Measurements from ENCODE around the gene MON1B. TPM values are rescaled to one million over a fixed set of nuclear protein-coding genes. Genes with fewer than 3 reads are reported as not detected.

Gene MON1B
- total and polyA plus RNA-seq, 11 donors = 5.6 to 33.0 (median 17.5) TPM

DNA sequence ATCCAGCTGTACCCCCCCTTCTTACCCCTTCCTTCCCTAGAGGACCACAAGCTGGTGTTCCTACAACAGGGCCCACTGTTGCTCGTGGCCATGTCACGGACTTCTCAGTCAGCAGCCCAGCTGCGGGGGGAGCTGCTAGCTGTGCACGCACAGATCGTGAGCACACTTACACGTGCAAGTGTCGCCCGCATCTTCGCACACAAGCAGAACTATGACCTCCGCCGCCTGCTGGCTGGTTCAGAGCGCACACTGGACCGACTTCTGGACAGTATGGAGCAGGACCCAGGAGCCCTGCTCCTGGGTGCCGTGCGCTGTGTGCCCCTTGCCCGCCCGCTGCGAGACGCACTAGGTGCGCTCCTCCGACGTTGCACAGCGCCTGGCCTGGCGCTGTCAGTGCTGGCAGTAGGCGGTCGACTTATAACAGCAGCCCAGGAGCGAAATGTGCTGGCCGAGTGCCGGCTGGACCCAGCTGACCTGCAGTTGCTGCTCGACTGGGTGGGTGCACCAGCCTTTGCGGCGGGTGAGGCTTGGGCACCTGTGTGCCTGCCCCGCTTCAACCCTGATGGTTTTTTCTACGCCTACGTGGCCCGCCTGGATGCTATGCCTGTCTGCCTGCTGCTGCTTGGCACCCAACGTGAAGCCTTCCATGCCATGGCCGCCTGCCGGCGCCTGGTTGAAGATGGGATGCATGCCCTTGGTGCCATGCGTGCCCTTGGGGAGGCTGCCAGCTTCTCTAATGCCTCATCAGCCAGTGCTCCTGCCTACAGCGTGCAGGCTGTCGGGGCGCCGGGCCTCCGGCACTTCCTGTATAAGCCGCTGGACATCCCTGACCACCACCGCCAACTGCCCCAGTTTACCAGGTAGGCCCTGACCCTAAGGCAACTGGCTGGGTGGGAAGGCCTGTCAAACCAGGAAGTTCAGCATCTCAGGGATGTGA lies 3.6 kb downstream of the MON1B start:
- Histone ChIP-seq H3K4me1 (peaks cover 0 to 23% (median 12%) of the 10 kb centered on the region in 12 donors), H3K27ac (no peak overlapping the region), H3K36me3 (peaks cover 0 to 68% (median 57%) of the 10 kb centered on the region in 9 donors), H3K9me3 (no peaks in the 10 kb centered on the region), H3K27me3 (no peaks in the 10 kb centered on the region), H3K4me3 (no peak overlapping the region)
- intact Hi-C loops (cut with DNase I) = loop anchor here in 1 of 10 donors (5.0 kb wide), 1 partner anchor 528 kb away; the partner anchor contains the start of gene NUDT7
- TF ChIP-seq, protein P1, sequence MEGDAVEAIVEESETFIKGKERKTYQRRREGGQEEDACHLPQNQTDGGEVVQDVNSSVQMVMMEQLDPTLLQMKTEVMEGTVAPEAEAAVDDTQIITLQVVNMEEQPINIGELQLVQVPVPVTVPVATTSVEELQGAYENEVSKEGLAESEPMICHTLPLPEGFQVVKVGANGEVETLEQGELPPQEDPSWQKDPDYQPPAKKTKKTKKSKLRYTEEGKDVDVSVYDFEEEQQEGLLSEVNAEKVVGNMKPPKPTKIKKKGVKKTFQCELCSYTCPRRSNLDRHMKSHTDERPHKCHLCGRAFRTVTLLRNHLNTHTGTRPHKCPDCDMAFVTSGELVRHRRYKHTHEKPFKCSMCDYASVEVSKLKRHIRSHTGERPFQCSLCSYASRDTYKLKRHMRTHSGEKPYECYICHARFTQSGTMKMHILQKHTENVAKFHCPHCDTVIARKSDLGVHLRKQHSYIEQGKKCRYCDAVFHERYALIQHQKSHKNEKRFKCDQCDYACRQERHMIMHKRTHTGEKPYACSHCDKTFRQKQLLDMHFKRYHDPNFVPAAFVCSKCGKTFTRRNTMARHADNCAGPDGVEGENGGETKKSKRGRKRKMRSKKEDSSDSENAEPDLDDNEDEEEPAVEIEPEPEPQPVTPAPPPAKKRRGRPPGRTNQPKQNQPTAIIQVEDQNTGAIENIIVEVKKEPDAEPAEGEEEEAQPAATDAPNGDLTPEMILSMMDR (IDR thresholded peaks at IDR 0.05) = no peak
- no peak for TF ChIP-seq POLR2A (IDR thresholded peaks at IDR 0.05)
- no peak for ATAC-seq
- DNase-seq = no peak
- WGBS, 4 donors = 92 to 96% (median 96%) methylated on average over 18 to 48 of the region's 48 CpGs

DNA sequence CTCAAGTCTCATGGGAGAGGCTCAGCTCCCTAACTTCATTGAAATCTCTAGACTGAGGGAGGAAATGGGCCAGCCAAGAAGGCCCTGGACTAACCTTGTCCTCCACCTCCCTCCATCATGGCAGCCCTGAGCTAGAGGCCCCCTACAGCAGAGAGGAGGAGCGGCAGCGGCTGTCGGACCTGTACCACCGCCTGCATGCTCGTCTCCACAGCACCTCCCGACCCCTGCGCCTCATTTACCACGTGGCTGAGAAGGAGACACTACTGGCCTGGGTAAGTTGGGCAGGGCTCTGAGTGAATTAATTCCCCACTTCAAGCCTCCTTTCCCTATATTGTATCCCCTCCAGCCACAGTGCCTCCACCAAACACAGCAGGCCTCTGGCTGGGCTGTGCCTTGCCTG lies 4.4 kb downstream of the MON1B start:
- 87 to 91% (median 89%) methylated on average over 7 to 8 of the region's 8 CpGs for WGBS, 4 donors
- H3K9me3 ChIP-seq = no peaks in the 10 kb centered on the region
- peaks cover 0 to 71% (median 60%) of the 10 kb centered on the region in 9 donors for H3K36me3 ChIP-seq
- H3K27ac ChIP-seq = no peak overlapping the region
- no peak for TF ChIP-seq POLR2A (IDR thresholded peaks at IDR 0.05)
- TF ChIP-seq, protein P1 (IDR thresholded peaks at IDR 0.05) = no peak
- no peak for DNase-seq
- H3K4me3 ChIP-seq = no peak overlapping the region
- no peak for ATAC-seq
- no peaks in the 10 kb centered on the region for H3K27me3 ChIP-seq
- intact Hi-C loops (cut with DNase I) = no loop called here
- H3K4me1 ChIP-seq = peaks cover 0 to 19% (median 12%) of the 10 kb centered on the region in 12 donors

DNA sequence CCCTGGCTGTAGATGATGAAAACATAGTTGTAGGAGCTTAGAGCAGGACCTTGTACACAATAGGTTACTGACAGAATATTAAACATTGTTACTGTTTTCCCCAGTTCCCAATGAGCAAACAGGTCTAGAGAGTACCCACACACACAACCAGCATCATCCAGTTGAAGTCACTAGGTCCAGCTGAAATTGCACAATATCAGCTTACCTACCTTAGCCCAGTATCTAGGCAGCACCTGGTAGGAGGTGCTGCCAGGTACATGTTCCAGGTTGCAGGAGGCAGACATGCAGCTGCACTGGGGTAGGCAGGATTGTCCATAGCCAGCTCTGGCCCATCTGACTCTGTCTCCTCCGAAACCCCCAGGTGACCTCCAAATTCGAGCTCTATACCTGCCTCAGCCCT lies 6.8 kb downstream of the MON1B start:
- Histone ChIP-seq H3K9me3 (no peaks in the 10 kb centered on the region), H3K4me1 (peaks cover 0 to 4% (median 0%) of the 10 kb centered on the region in 12 donors), H3K27me3 (no peaks in the 10 kb centered on the region), H3K4me3 (no peak overlapping the region), H3K27ac (no peak overlapping the region), H3K36me3 (peaks cover 0 to 80% (median 63%) of the 10 kb centered on the region in 9 donors)
- WGBS, 4 donors = 91 to 100% (median 99%) methylated on average over 2 of the region's 2 CpGs
- intact Hi-C loops (cut with DNase I) = no loop called here
- ATAC-seq (no peak), DNase-seq (no peak)
- no peak for TF ChIP-seq POLR2A (IDR thresholded peaks at IDR 0.05)
- TF ChIP-seq, protein P1 (IDR thresholded peaks at IDR 0.05) = no peak

DNA sequence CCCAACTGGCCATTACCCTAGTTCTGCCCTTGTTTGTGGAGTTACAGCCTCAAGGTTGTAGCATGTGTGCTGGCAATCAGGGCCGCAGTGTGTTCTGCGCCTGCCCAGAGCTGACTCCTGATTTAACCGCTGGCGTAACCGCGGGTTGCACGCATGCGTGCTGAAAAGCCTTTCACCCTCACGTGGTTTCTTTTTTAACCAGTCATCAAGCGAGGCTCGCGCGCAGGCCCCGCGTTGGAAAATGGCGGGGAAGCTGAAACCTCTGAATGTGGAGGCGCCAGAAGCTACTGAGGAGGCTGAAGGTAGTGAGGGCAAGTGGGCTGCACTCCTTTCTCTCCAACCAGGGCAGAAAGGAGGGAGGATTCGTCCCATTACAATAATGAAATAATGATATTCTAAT lies 8.2 kb downstream of the MON1B start, which contains the start of gene SYCE1L:
Gene SYCE1L, plus strand, starts transcription at position 198 of the 400 bp plus-strand sequence. Its CDS starts 44 bp downstream, at position 242.
- DNase-seq (no peak), ATAC-seq (no peak)
- Histone ChIP-seq H3K27ac (no peak within 1 kb of the TSS), H3K27me3 (no peaks in the 10 kb centered on the region), H3K4me3 (no peak within 1 kb of the TSS), H3K36me3 (peaks cover 0 to 68% (median 56%) of the 10 kb centered on the region in 9 donors), H3K9me3 (no peaks in the 10 kb centered on the region), H3K4me1 (no peaks in the 10 kb centered on the region)
- 92 to 94% (median 94%) methylated on average over 18 of the region's 18 CpGs for WGBS, 4 donors
- intact Hi-C loops (cut with DNase I) = no loop called here
- TF ChIP-seq POLR2A (IDR thresholded peaks at IDR 0.05) = no peak
- TF ChIP-seq, protein P1 (IDR thresholded peaks at IDR 0.05) = no peak
